Fibroblast of lung (primary cell): Measurements from ENCODE around the gene RACGAP1. TPM values are rescaled to one million over a fixed set of nuclear protein-coding genes. Genes with fewer than 3 reads are reported as not detected.
"Not testable (repeated sequence)": the region's sequence is repeated elsewhere in the genome, so short reads cannot be mapped to it uniquely, and the experiment has no call there.

Experiments
- DNase-seq, 2 donors: peaks; one replicate each; pipeline versions ENCODE4 v3.0.0 to v3.0.0-alpha.2; 2010; ENCODE audit warnings: low read depth in 2 of 2
- H2AFZ ChIP-seq: 2 replicates; pipeline ENCODE4 v1.5.1; 2012; ENCODE audit warnings: low read length, control low read depth, inconsistent platforms
- H3K27ac ChIP-seq: 2 replicates; pipeline ENCODE4 v1.5.1; 2011; ENCODE audit warnings: low read length, control low read depth; ENCODE audit not compliant: insufficient read depth
- H3K27me3 ChIP-seq: 2 replicates; pipeline ENCODE4 v1.5.1; 2011; ENCODE audit warnings: mild to moderate bottlenecking, low read length; ENCODE audit not compliant: control insufficient read depth, insufficient read depth
- H3K36me3 ChIP-seq: 2 replicates; pipeline ENCODE4 v1.5.1; 2011; ENCODE audit warnings: low read length; ENCODE audit not compliant: control insufficient read depth, insufficient read depth
- H3K4me1 ChIP-seq: 2 replicates; pipeline ENCODE4 v1.5.1; 2011; ENCODE audit warnings: low read length; ENCODE audit not compliant: control insufficient read depth, insufficient read depth; ENCODE audit errors: extremely low read depth
- H3K4me2 ChIP-seq: 2 replicates; pipeline ENCODE4 v1.5.1; 2011; ENCODE audit warnings: low read length, control low read depth; ENCODE audit not compliant: insufficient read depth; ENCODE audit errors: extremely low read depth
- H3K4me3 ChIP-seq, 4 experiments: fragments of 200-600 bp in 1 of 4; sonication (generic) in 1 of 4; replicated peaks in 1 of 4; 2 replicates each; pipeline ENCODE4 v1.5.1; 2011 to 2016; ENCODE audit warnings: low read length in 4 of 4, low read depth in 3 of 4, mild to moderate bottlenecking in 3 of 4, control low read depth in 2 of 4, inconsistent platforms in 1 of 4, mixed read lengths in 1 of 4; ENCODE audit not compliant: insufficient read depth in 1 of 4; ENCODE audit errors: control extremely low read depth in 1 of 4
- H3K79me2 ChIP-seq: 2 replicates; pipeline ENCODE4 v1.5.1; 2012; ENCODE audit warnings: mild to moderate bottlenecking, low read length, inconsistent platforms; ENCODE audit not compliant: control insufficient read depth, insufficient read depth
- H3K9ac ChIP-seq: 2 replicates; pipeline ENCODE4 v1.5.1; 2011; ENCODE audit warnings: mild to moderate bottlenecking, low read length, control low read depth; ENCODE audit not compliant: insufficient read depth
- H3K9me3 ChIP-seq: 2 replicates; pipeline ENCODE4 v1.5.1; 2012; ENCODE audit warnings: low read depth, low read length; ENCODE audit not compliant: control insufficient read depth, insufficient read depth
- H4K20me1 ChIP-seq: 2 replicates; pipeline ENCODE4 v1.5.1; 2011; ENCODE audit warnings: low read length; ENCODE audit not compliant: control insufficient read depth, insufficient read depth; ENCODE audit errors: extremely low read depth
- CTCF ChIP-seq, 2 donors: IDR thresholded peaks in 1 of 2; conservative IDR thresholded peaks in 1 of 2; 1 replicate in 1 of 2; 2 replicates in 1 of 2; pipeline ENCODE4 v1.5.1; 2011 to 2012; ENCODE audit warnings: low read length in 2 of 2, control low read depth in 1 of 2, inconsistent platforms in 1 of 2, low read depth in 1 of 2, mild to moderate bottlenecking in 1 of 2
- EZH2 ChIP-seq: IDR thresholded peaks from 2 replicates; pipeline ENCODE4 v1.5.1; 2012; ENCODE audit warnings: low read length, control low read depth, mild to moderate bottlenecking; ENCODE audit errors: missing control alignments
- polyA plus RNA-seq, 2 donors: library from polyadenylated mRNA; depleted of rRNA in 1 of 2; stranded (reverse) in 1 of 2; unstranded in 1 of 2; fragments of >200 nt; gene quantifications; 2 replicates each; pipeline ENCODE4 v1.2.1, GENCODE V29; 2011 to 2012; ENCODE audit warnings: missing spikeins in 1 of 2
- total RNA-seq: library from RNA; depleted of rRNA; stranded (reverse); fragments of >200 nt; gene quantifications from 2 replicates; pipeline ENCODE4 v1.2.1, GENCODE V29; 2014

Gene RACGAP1
- total and polyA plus RNA-seq, 2 donors (not counting 1 experiment from before 2014, with no cell fraction given) = 22.9 to 38.1 TPM

GRCh38 chr12:50003595-50003994 is 21.7 kb downstream of the RACGAP1 start:
- peaks cover 7% of the 10 kb centered on the region for H3K36me3 ChIP-seq
- H3K4me3 ChIP-seq = no peak overlapping the region
- H3K4me1 ChIP-seq = peaks cover 3% of the 10 kb centered on the region
- no peak overlapping the region for H3K9ac ChIP-seq
- no peaks in the 10 kb centered on the region for H4K20me1 ChIP-seq
- peaks cover 31% of the 10 kb centered on the region for H3K79me2 ChIP-seq
- TF ChIP-seq CTCF (conservative IDR thresholded peaks at IDR 0.05 in 1 of 2, IDR thresholded peaks at IDR 0.05 in 1 of 2; ENCODE audit: low read depth in 1 of 2, low read length in 2 of 2) (no peak), EZH2 (no peak)
- H3K9me3 ChIP-seq = no peaks in the 10 kb centered on the region
- DNase-seq = peak in 1 of 2 donors; percentile 51
- H2AFZ ChIP-seq = no peak overlapping the region
- H3K4me2 ChIP-seq = no peak overlapping the region
- no peaks in the 10 kb centered on the region for H3K27me3 ChIP-seq
- no peak overlapping the region for H3K27ac ChIP-seq

- no peak overlapping the region for H3K4me2 ChIP-seq
- H3K27me3 ChIP-seq = no peaks in the 10 kb centered on the region
- no peak for DNase-seq
- H3K79me2 ChIP-seq = no peaks in the 10 kb centered on the region
- H3K4me1 ChIP-seq = no peaks in the 10 kb centered on the region
- TF ChIP-seq EZH2 (no peak), CTCF (conservative IDR thresholded peaks at IDR 0.05 in 1 of 2, IDR thresholded peaks at IDR 0.05 in 1 of 2; ENCODE audit: low read depth in 1 of 2, low read length in 2 of 2) (no peak)
- H3K9ac ChIP-seq = no peak overlapping the region
- H3K9me3 ChIP-seq = no peaks in the 10 kb centered on the region
- no peak overlapping the region for H2AFZ ChIP-seq
- no peak overlapping the region for H3K4me3 ChIP-seq
- no peaks in the 10 kb centered on the region for H4K20me1 ChIP-seq
- peaks cover 7% of the 10 kb centered on the region for H3K36me3 ChIP-seq
- H3K27ac ChIP-seq = no peak overlapping the region
Measured at GRCh38 chr12:49998453-49998852, 26.8 kb downstream of the RACGAP1 start.

GRCh38 chr12:49990273-49990672 is 35.0 kb downstream of the RACGAP1 start:
- H3K9ac ChIP-seq = no peak overlapping the region
- H3K27me3 ChIP-seq = no peaks in the 10 kb centered on the region
- no peaks in the 10 kb centered on the region for H3K9me3 ChIP-seq
- H3K27ac ChIP-seq = no peak overlapping the region
- peak in 1 of 2 donors; percentile 74 for DNase-seq
- no peaks in the 10 kb centered on the region for H4K20me1 ChIP-seq
- TF ChIP-seq CTCF (conservative IDR thresholded peaks at IDR 0.05 in 1 of 2, IDR thresholded peaks at IDR 0.05 in 1 of 2; ENCODE audit: low read depth in 1 of 2, low read length in 2 of 2) (no peak), EZH2 (no peak)
- peaks cover 4% of the 10 kb centered on the region for H3K36me3 ChIP-seq
- no peak overlapping the region for H2AFZ ChIP-seq
- no peak overlapping the region for H3K4me2 ChIP-seq
- H3K79me2 ChIP-seq = no peaks in the 10 kb centered on the region
- H3K4me3 ChIP-seq = no peak overlapping the region
- no peaks in the 10 kb centered on the region for H3K4me1 ChIP-seq

- H3K79me2 ChIP-seq, H3K27ac ChIP-seq, H3K4me1 ChIP-seq, DNase-seq, H3K4me3 ChIP-seq, H4K20me1 ChIP-seq, H3K4me2 ChIP-seq, H3K9me3 ChIP-seq, H3K27me3 ChIP-seq, H3K9ac ChIP-seq, H3K36me3 ChIP-seq, H2AFZ ChIP-seq: not testable (repeated sequence)
Measured at GRCh38 chr12:49989400-49989799, 35.9 kb downstream of the RACGAP1 start.
